HepG2 (cell line): Measurements from ENCODE around the gene URGCP. TPM values are rescaled to one million over a fixed set of nuclear protein-coding genes. Genes with fewer than 3 reads are reported as not detected.

Experiments used
- AGO2 ChIP-seq: fragments of 200-400 bp; formaldehyde crosslinking; optimal IDR thresholded peaks from 2 replicates; pipeline ENCODE3; 2017; ENCODE audit warnings: mild to moderate bottlenecking, low read depth, low read length, moderate library complexity
- ASH2L ChIP-seq: fragments of 300-600, 200-600 bp; sonication (generic); IDR thresholded peaks from 2 replicates; pipeline ENCODE4 v1.7.0; 2017; ENCODE audit warnings: low read depth, mild to moderate bottlenecking, moderate library complexity, mixed read lengths, low read length; ENCODE audit not compliant: insufficient read length
- GLI4 ChIP-seq: sonication (generic); formaldehyde crosslinking; IDR thresholded peaks from 2 replicates; pipeline ENCODE4 v1.5.1; 2020; ENCODE audit warnings: missing genetic modification reagents, mild to moderate bottlenecking, moderate library complexity, borderline replicate concordance
- HDAC1 ChIP-seq: sonication (generic); formaldehyde crosslinking; IDR thresholded peaks from 2 replicates; pipeline ENCODE4 v1.5.1; 2020; ENCODE audit warnings: mild to moderate bottlenecking, missing genetic modification reagents
- HMGXB4 ChIP-seq, 2 experiments: sonication (generic) in 1 of 2; formaldehyde crosslinking in 1 of 2; IDR thresholded peaks; 2 replicates each; pipeline versions ENCODE4 v1.4.0 to v1.6.1; 2018 to 2020; ENCODE audit warnings: missing genetic modification reagents in 2 of 2, borderline replicate concordance in 1 of 2, low read depth in 1 of 2, mild to moderate bottlenecking in 1 of 2, missing biosample characterization in 1 of 2
- IRF2 ChIP-seq: IDR thresholded peaks from 2 replicates; pipeline ENCODE4 v1.6.1; 2018; ENCODE audit warnings: missing genetic modification reagents, missing compliant biosample characterization
- JUN ChIP-seq: sonication (generic); formaldehyde crosslinking; IDR thresholded peaks from 2 replicates; pipeline ENCODE4 v1.4.0; 2020; ENCODE audit warnings: mild to moderate bottlenecking, missing genetic modification reagents
- RFX3 ChIP-seq: IDR thresholded peaks from 2 replicates; pipeline ENCODE4 v1.6.1; 2016; ENCODE audit warnings: missing biosample characterization, missing genetic modification reagents
- TERF1 ChIP-seq: sonication (generic); formaldehyde crosslinking; IDR thresholded peaks from 2 replicates; pipeline ENCODE4 v1.8.0; 2022; ENCODE audit warnings: mild to moderate bottlenecking, missing genetic modification reagents, moderate library complexity
- ZNF224 ChIP-seq: sonication (generic); formaldehyde crosslinking; IDR thresholded peaks from 2 replicates; pipeline ENCODE4 v1.5.0; 2020; ENCODE audit warnings: mild to moderate bottlenecking, missing genetic modification reagents
- ZNF24 ChIP-seq: fragments of 450-650 bp; IDR thresholded peaks from 2 replicates; pipeline ENCODE4 v1.6.1; 2017; ENCODE audit warnings: antibody characterized with exemption, mild to moderate bottlenecking
- ZNF720 ChIP-seq: sonication (generic); formaldehyde crosslinking; IDR thresholded peaks from 2 replicates; pipeline ENCODE4 v1.4.0; 2020; ENCODE audit warnings: missing genetic modification reagents
- ZNF724P ChIP-seq: sonication (generic); formaldehyde crosslinking; IDR thresholded peaks from 2 replicates; pipeline ENCODE4 v1.8.0; 2022; ENCODE audit warnings: missing genetic modification reagents, borderline replicate concordance
- polyA plus RNA-seq, 8 experiments: library from polyadenylated mRNA; depleted of rRNA in 3 of 8; stranded (reverse) in 7 of 8; unstranded in 1 of 8; fragments of >200 nt; fragmentation: Illumina TruSeq in 4 of 8; extraction: Trizol in 4 of 8; gene quantifications; 2 replicates each; pipeline versions ENCODE4 v1.2.1 to v1.2.3, GENCODE V29; 2011 to 2016; ENCODE audit warnings: low read depth in 4 of 8, missing spikeins in 1 of 8, mixed read lengths in 1 of 8; ENCODE audit not compliant: insufficient read depth in 1 of 8
- total RNA-seq, 5 experiments: library from RNA; depleted of rRNA; stranded (reverse); fragments of >200 nt; fragmentation: Illumina TruSeq; extraction: Trizol; gene quantifications; 2 replicates each; pipeline ENCODE4 v1.2.3, GENCODE V29; 2016; ENCODE audit warnings: low read depth in 1 of 5
- TF ChIP-seq, protein P1 (sequence below): sonication (generic); formaldehyde crosslinking; IDR thresholded peaks from 2 replicates; pipeline ENCODE4 v1.4.0; 2020; ENCODE audit warnings: mild to moderate bottlenecking, missing genetic modification reagents
- TF ChIP-seq, protein P2 (sequence below): sonication (generic); formaldehyde crosslinking; conservative IDR thresholded peaks from 2 replicates; pipeline ENCODE4 v1.5.0; 2020; ENCODE audit warnings: missing genetic modification reagents
- TF ChIP-seq, protein P3 (sequence below): sonication (generic); formaldehyde crosslinking; IDR thresholded peaks from 2 replicates; pipeline ENCODE4 v1.5.0; 2020; ENCODE audit warnings: mild to moderate bottlenecking, missing genetic modification reagents, borderline replicate concordance

Gene URGCP
- total and polyA plus RNA-seq, 2 of the 13 experiments (the other 11 are each of a cell fraction or from before 2014, with no cell fraction given), result 22.3 to 25.8 TPM

- TF ChIP-seq ASH2L (peak; percentile 27), IRF2 (no peak), JUN (no peak), AGO2 (peak; percentile 75), HDAC1 (no peak), ZNF724P (no peak), ZNF24 (no peak), TERF1 (no peak), ZNF224 (CRISPR knock-in tag) (no peak), ZNF720 (CRISPR knock-in tag) (no peak), RFX3 (no peak), GLI4 (CRISPR knock-in tag) (no peak), HMGXB4 (CRISPR knock-in tag; IDR thresholded peaks at IDR 0.05; ENCODE audit: borderline replicate concordance in 1 of 2, low read depth in 1 of 2) (no peak)
- TF ChIP-seq, protein P1, sequence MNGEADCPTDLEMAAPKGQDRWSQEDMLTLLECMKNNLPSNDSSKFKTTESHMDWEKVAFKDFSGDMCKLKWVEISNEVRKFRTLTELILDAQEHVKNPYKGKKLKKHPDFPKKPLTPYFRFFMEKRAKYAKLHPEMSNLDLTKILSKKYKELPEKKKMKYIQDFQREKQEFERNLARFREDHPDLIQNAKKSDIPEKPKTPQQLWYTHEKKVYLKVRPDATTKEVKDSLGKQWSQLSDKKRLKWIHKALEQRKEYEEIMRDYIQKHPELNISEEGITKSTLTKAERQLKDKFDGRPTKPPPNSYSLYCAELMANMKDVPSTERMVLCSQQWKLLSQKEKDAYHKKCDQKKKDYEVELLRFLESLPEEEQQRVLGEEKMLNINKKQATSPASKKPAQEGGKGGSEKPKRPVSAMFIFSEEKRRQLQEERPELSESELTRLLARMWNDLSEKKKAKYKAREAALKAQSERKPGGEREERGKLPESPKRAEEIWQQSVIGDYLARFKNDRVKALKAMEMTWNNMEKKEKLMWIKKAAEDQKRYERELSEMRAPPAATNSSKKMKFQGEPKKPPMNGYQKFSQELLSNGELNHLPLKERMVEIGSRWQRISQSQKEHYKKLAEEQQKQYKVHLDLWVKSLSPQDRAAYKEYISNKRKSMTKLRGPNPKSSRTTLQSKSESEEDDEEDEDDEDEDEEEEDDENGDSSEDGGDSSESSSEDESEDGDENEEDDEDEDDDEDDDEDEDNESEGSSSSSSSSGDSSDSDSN, result peak; percentile 69; the same call in 1 of the 2 replicates
- TF ChIP-seq, protein P2, sequence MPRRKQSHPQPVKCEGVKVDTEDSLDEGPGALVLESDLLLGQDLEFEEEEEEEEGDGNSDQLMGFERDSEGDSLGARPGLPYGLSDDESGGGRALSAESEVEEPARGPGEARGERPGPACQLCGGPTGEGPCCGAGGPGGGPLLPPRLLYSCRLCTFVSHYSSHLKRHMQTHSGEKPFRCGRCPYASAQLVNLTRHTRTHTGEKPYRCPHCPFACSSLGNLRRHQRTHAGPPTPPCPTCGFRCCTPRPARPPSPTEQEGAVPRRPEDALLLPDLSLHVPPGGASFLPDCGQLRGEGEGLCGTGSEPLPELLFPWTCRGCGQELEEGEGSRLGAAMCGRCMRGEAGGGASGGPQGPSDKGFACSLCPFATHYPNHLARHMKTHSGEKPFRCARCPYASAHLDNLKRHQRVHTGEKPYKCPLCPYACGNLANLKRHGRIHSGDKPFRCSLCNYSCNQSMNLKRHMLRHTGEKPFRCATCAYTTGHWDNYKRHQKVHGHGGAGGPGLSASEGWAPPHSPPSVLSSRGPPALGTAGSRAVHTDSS (CRISPR knock-in tag), result no peak
- TF ChIP-seq, protein P3, sequence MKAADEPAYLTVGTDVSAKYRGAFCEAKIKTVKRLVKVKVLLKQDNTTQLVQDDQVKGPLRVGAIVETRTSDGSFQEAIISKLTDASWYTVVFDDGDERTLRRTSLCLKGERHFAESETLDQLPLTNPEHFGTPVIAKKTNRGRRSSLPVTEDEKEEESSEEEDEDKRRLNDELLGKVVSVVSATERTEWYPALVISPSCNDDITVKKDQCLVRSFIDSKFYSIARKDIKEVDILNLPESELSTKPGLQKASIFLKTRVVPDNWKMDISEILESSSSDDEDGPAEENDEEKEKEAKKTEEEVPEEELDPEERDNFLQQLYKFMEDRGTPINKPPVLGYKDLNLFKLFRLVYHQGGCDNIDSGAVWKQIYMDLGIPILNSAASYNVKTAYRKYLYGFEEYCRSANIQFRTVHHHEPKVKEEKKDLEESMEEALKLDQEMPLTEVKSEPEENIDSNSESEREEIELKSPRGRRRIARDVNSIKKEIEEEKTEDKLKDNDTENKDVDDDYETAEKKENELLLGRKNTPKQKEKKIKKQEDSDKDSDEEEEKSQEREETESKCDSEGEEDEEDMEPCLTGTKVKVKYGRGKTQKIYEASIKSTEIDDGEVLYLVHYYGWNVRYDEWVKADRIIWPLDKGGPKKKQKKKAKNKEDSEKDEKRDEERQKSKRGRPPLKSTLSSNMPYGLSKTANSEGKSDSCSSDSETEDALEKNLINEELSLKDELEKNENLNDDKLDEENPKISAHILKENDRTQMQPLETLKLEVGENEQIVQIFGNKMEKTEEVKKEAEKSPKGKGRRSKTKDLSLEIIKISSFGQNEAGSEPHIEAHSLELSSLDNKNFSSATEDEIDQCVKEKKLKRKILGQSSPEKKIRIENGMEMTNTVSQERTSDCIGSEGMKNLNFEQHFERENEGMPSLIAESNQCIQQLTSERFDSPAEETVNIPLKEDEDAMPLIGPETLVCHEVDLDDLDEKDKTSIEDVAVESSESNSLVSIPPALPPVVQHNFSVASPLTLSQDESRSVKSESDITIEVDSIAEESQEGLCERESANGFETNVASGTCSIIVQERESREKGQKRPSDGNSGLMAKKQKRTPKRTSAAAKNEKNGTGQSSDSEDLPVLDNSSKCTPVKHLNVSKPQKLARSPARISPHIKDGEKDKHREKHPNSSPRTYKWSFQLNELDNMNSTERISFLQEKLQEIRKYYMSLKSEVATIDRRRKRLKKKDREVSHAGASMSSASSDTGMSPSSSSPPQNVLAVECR (CRISPR knock-in tag), result no peak; the same call in 1 of the 2 replicates
These were observed at the start of gene URGCP (continued) for GRCh38 chr7:43906331-43907010.
